Spleen (tissue), 11 donors: Measurements from ENCODE around the gene SLC22A7. TPM values are rescaled to one million over a fixed set of nuclear protein-coding genes. Genes with fewer than 3 reads are reported as not detected.

Source experiments
- DNase-seq: peaks from one replicate; pipeline ENCODE4 v3.0.0-alpha.2; 2020
- H3K27ac ChIP-seq, 8 donors: fragments of 200-600 bp; sonication (generic) in 7 of 8; 1 replicate in 4 of 8; 2 replicates in 4 of 8; pipeline versions ENCODE4 v1.5.0 to v1.8.0; 2016 to 2021; ENCODE audit warnings: inconsistent platforms in 4 of 8, mild to moderate bottlenecking in 4 of 8, moderate library complexity in 1 of 8
- H3K27me3 ChIP-seq, 7 donors: fragments of 200-600 bp; sonication (generic) in 6 of 7; replicated peaks in 1 of 7; 1 replicate in 4 of 7; 2 replicates in 3 of 7; pipeline versions ENCODE4 v1.5.0 to v1.8.0; 2016 to 2021; ENCODE audit warnings: inconsistent platforms in 3 of 7, mild to moderate bottlenecking in 1 of 7
- H3K36me3 ChIP-seq, 6 donors: fragments of 200-600 bp; sonication (generic) in 5 of 6; 1 replicate in 4 of 6; 2 replicates in 2 of 6; pipeline versions ENCODE4 v1.5.0 to v1.8.0; 2016 to 2021; ENCODE audit warnings: inconsistent platforms in 2 of 6
- H3K4me1 ChIP-seq, 6 donors: fragments of 200-600 bp; sonication (generic) in 5 of 6; 1 replicate in 3 of 6; 2 replicates in 3 of 6; pipeline versions ENCODE4 v1.5.0 to v1.8.0; 2016 to 2021; ENCODE audit warnings: inconsistent platforms in 3 of 6
- H3K4me3 ChIP-seq, 8 donors: fragments of 200-600 bp; sonication (generic) in 7 of 8; 1 replicate in 4 of 8; 2 replicates in 4 of 8; pipeline versions ENCODE4 v1.5.0 to v1.8.0; 2016 to 2021; ENCODE audit warnings: inconsistent platforms in 4 of 8, mild to moderate bottlenecking in 4 of 8, moderate library complexity in 2 of 8
- H3K9me3 ChIP-seq, 8 donors: fragments of 200-600 bp; sonication (generic) in 7 of 8; 1 replicate in 4 of 8; 2 replicates in 4 of 8; pipeline versions ENCODE4 v1.5.0 to v1.8.0; 2016 to 2021; ENCODE audit warnings: inconsistent platforms in 4 of 8
- POLR2A ChIP-seq, 3 donors: fragments of 450-650 bp; IDR thresholded peaks; one replicate each; pipeline ENCODE4 v1.5.1; 2017; ENCODE audit warnings: antibody characterized with exemption in 3 of 3, mild to moderate bottlenecking in 1 of 3
- POLR2AphosphoS5 ChIP-seq, 3 donors: sonication (generic); formaldehyde crosslinking; IDR thresholded peaks; one replicate each; pipeline ENCODE4 v1.5.1; 2017; ENCODE audit warnings: antibody characterized with exemption in 3 of 3
- WGBS, 5 donors: extraction: QIAGEN DNeasy Blood & Tissue Kit in 3 of 5; methylation state at CpG; one replicate each; pipeline versions ENCODE4 v1.1.5 to v1.1.7; 2013 to 2018; 5-methylcytosine and 5-hydroxymethylcytosine counted together
- intact Hi-C: fragments of 100-400 bp; cut with DNase I; formaldehyde crosslinking; loops from one replicate; pipeline ENCODE4 v1.15.0; 2023; ENCODE audit warnings: low total_unique reads
- polyA plus RNA-seq, 3 donors: library from polyadenylated mRNA; stranded (reverse); fragments of 200-250 nt; gene quantifications; one replicate each; pipeline ENCODE4 v1.2.1, GENCODE V29; 2013
- total RNA-seq, 7 donors: library from RNA; depleted of rRNA in 3 of 7; stranded (reverse); fragments of >200 nt in 3 of 7; fragmentation: NEBNext Ultra II Directional in 4 of 7; extraction: Animal tissue kit (Norgen Biotek cat#: 25700) in 4 of 7; gene quantifications; one replicate each; pipeline versions ENCODE4 v1.1.0 to v1.2.1, GENCODE V29; 2016 to 2021
- TF ChIP-seq, protein P1 (sequence below), 11 experiments: fragments of 200-600 bp in 7 of 11; fragments of 450-650 bp in 4 of 11; sonication (generic) in 4 of 11; IDR thresholded peaks in 8 of 11; conservative IDR thresholded peaks in 3 of 11; 1 replicate in 7 of 11; 2 replicates in 4 of 11; pipeline versions ENCODE4 v1.4.0 to v1.8.0; 2016 to 2021; ENCODE audit warnings: antibody characterized with exemption in 11 of 11, inconsistent platforms in 4 of 11, mild to moderate bottlenecking in 1 of 11
- donor health status: healthy with polysubstance abuse.
- donor health status: DM: no; HTN: no; CAD: no; lungs with moderate emphysema.
- donor health status: DM: no; HTN: no; CAD: no.
- donor health status: Bipolar disorder and iron deficiency.
- donor health status: healthy.
- donor health status: DM: no; HTN: no; CAD: no.
- donor health status: DM: yes; HTN: yes; CAD: no.

The SLC22A7 gene
- total and polyA plus RNA-seq, 10 donors = not detected

DNA sequence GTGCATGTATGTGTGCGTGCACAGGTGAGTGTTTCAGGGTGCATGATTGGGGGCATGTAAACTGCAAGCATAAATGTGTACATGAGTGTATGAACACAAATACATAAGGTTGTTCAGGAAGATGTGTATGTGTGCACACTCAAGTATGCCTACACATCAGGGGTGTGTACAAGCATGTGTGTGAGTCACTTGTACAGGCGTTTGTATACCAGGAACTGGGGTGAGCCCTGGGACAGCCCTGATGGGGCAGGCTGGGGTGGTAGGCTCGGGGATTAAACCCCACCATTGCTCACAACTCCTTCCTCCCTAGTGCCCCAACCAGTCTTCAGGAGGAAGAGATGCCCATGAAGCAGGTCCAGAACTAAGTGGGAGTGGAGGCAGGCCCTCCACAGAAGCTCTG is 6.3 kb downstream of the SLC22A7 start:
- Histone ChIP-seq H3K9me3 (no peaks in the 10 kb centered on the region), H3K27me3 (peaks cover 0 to 38% (median 0%) of the 10 kb centered on the region in 7 donors), H3K27ac (no peak overlapping the region), H3K4me1 (peaks cover 0 to 19% (median 16%) of the 10 kb centered on the region in 6 donors), H3K4me3 (no peak overlapping the region), H3K36me3 (no peaks in the 10 kb centered on the region)
- TF ChIP-seq POLR2A (IDR thresholded peaks at IDR 0.05) (no peak), POLR2AphosphoS5 (IDR thresholded peaks at IDR 0.05) (no peak)
- TF ChIP-seq, protein P1, sequence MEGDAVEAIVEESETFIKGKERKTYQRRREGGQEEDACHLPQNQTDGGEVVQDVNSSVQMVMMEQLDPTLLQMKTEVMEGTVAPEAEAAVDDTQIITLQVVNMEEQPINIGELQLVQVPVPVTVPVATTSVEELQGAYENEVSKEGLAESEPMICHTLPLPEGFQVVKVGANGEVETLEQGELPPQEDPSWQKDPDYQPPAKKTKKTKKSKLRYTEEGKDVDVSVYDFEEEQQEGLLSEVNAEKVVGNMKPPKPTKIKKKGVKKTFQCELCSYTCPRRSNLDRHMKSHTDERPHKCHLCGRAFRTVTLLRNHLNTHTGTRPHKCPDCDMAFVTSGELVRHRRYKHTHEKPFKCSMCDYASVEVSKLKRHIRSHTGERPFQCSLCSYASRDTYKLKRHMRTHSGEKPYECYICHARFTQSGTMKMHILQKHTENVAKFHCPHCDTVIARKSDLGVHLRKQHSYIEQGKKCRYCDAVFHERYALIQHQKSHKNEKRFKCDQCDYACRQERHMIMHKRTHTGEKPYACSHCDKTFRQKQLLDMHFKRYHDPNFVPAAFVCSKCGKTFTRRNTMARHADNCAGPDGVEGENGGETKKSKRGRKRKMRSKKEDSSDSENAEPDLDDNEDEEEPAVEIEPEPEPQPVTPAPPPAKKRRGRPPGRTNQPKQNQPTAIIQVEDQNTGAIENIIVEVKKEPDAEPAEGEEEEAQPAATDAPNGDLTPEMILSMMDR (IDR thresholded peaks at IDR 0.05 in 8 of 11, conservative IDR thresholded peaks at IDR 0.05 in 3 of 11) = no peak
- intact Hi-C loops = no loop called here
- no peak for DNase-seq
- WGBS, 5 donors = 67 to 83% (median 79%) methylated on average over 3 of the region's 3 CpGs

DNA sequence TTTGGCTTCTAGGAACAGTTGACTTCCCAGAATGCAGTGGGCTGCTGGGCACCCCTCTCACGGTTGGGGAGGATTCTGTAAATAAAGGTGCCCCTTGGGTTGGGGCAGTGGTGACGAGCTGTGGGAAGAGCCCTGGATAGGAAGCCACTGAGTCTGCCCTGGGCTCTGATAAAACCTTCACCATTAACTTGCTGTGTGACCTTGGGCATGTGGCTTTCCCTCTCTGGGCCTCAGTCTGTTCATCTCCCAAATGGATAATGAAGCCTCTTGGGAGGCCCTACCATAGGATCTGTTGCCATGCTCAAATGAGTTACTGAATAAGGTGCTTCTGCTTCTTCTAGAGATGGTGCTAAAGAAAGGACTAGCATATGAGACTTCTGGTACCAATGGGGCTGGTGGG is 6.8 kb downstream of the SLC22A7 start:
- intact Hi-C loops = no loop called here
- Histone ChIP-seq H3K27ac (no peak overlapping the region), H3K36me3 (no peaks in the 10 kb centered on the region), H3K4me3 (no peak overlapping the region), H3K9me3 (no peaks in the 10 kb centered on the region), H3K4me1 (peaks cover 0 to 25% (median 16%) of the 10 kb centered on the region in 6 donors), H3K27me3 (peaks cover 0 to 35% (median 0%) of the 10 kb centered on the region in 7 donors)
- TF ChIP-seq, protein P1 (IDR thresholded peaks at IDR 0.05 in 8 of 11, conservative IDR thresholded peaks at IDR 0.05 in 3 of 11) = no peak
- 85 to 100% (median 90%) methylated on average over 1 to 2 of the region's 2 CpGs for WGBS, 5 donors
- no peak for DNase-seq

DNA sequence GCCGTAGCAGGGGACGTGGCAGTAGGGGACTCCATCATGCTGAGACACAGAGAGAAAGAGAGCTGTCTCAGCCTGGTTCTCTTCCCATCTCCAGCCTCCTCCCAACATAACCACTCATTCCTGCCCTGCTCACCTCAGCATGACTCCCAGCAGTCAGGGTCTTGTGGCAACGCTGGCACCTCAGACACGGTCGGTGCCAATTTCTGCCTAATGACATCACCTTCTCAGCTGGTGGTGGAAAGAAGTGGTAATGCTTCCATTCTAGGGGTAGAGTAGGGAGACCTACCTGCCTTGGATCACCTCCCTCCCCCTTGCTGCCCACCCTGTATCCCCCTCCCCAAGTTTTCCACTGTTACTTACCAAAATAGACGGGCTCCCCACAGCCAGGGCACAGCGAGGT is 8.0 kb downstream of the SLC22A7 start:
- Histone ChIP-seq H3K4me1 (peaks cover 0 to 37% (median 16%) of the 10 kb centered on the region in 6 donors), H3K36me3 (no peaks in the 10 kb centered on the region), H3K27ac (no peak overlapping the region), H3K27me3 (peaks cover 0 to 28% (median 0%) of the 10 kb centered on the region in 7 donors), H3K9me3 (no peaks in the 10 kb centered on the region), H3K4me3 (no peak overlapping the region)
- no peak for TF ChIP-seq POLR2A (IDR thresholded peaks at IDR 0.05)
- no peak for TF ChIP-seq POLR2AphosphoS5 (IDR thresholded peaks at IDR 0.05)
- no peak for DNase-seq
- WGBS, 5 donors = 87 to 95% (median 90%) methylated on average over 7 of the region's 7 CpGs
- intact Hi-C loops = no loop called here

DNA sequence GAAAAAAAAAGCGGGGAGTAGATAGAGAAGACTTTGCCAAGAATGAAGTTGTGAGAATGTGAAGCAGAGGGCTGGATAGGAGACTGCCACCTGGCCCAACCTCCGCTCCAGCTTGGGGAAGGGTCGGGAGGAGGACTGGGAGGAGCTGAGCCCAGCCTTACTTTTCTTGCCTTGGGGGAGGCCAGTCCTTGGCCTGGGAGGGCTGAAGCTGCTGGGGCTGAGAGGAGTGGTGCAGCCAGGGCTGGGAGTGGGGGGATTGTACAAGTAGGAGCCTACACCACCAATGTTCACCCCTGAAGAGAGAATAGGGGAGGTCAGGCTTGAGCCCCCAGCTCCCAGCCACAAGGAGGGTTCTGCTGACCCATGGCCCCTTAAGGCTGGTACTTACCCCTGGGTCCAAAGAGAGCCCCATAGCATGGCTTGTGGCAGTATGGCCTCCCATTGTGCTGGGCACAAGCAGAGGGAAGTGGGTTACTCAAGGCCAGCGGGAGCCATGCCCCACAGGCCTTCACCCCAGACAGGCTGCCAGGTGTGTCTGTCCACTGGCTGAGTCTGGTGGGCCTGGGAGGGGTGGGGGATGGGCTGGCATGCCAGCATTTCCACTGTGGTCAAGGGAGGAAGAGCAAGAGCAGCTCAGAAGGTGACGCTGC is 9.5 kb downstream of the SLC22A7 start:
- peak overlapping the region in 1 of 8 donors; percentile 68 for H3K4me3 ChIP-seq
- peak; percentile 79 for DNase-seq
- H3K4me1 ChIP-seq = peaks cover 0 to 52% (median 25%) of the 10 kb centered on the region in 6 donors
- TF ChIP-seq, protein P1 (IDR thresholded peaks at IDR 0.05 in 8 of 11, conservative IDR thresholded peaks at IDR 0.05 in 3 of 11) = no peak
- TF ChIP-seq POLR2AphosphoS5 (IDR thresholded peaks at IDR 0.05) = no peak
- no peak for TF ChIP-seq POLR2A (IDR thresholded peaks at IDR 0.05)
- peaks cover 0 to 23% (median 0%) of the 10 kb centered on the region in 7 donors for H3K27me3 ChIP-seq
- intact Hi-C loops = no loop called here
- no peaks in the 10 kb centered on the region for H3K36me3 ChIP-seq
- no peaks in the 10 kb centered on the region for H3K9me3 ChIP-seq
- H3K27ac ChIP-seq = no peak overlapping the region
- WGBS, 5 donors = 84 to 96% (median 87%) methylated on average over 4 to 5 of the region's 5 CpGs
